ENCODE results near the gene RAD17.
A peak's percentile ranks its signal among the peaks of the same experiment; 100 is the strongest.
"Not testable (repeated sequence)": the region's sequence is repeated elsewhere in the genome, so short reads cannot be mapped to it uniquely, and the experiment has no call there.

The RAD17 gene

GRCh38 chr5:69369340-69370121 lies at the start of gene RAD17, which contains the start of the genes AK6 and TAF9:
Gene RAD17 (plus strand): TSS chr5:69369818. CDS start chr5:69372209, 2,391 bp downstream.
Gene AK6 (minus strand): TSS chr5:69369520. CDS start chr5:69369490, 30 bp downstream.
Gene TAF9 (minus strand): TSS chr5:69369520. CDS start chr5:69365737, 3,783 bp downstream.
- DNase-seq (ENCODE audit: low read depth in 2 of 3, low spot score in 2 of 3), result peak; percentile 86 to 88 (median 86)

- no peak for DNase-seq (ENCODE audit: low read depth in 2 of 3, low spot score in 2 of 3)
Observed at GRCh38 chr5:69326365-69326764, 43.3 kb upstream of the RAD17 start.

GRCh38 chr5:69329905-69330489 lies 39.6 kb upstream of the RAD17 start:
- no peak for DNase-seq (ENCODE audit: low read depth in 2 of 3, low spot score in 2 of 3)

GRCh38 chr5:69331528-69332445 lies 37.8 kb upstream of the RAD17 start:
- DNase-seq (ENCODE audit: low read depth in 2 of 3, low spot score in 2 of 3), result no peak

- not testable (repeated sequence) for DNase-seq (ENCODE audit: low read depth in 2 of 3, low spot score in 2 of 3)
Observed at GRCh38 chr5:69333668-69334315, 35.8 kb upstream of the RAD17 start.

GRCh38 chr5:69334793-69335268 lies 34.8 kb upstream of the RAD17 start:
- DNase-seq (ENCODE audit: low read depth in 2 of 3, low spot score in 2 of 3), result peak; percentile 37 to 47 (median 45)

GRCh38 chr5:69335341-69335935 lies 34.2 kb upstream of the RAD17 start:
- no peak for DNase-seq (ENCODE audit: low read depth in 2 of 3, low spot score in 2 of 3)

- no peak for DNase-seq (ENCODE audit: low read depth in 2 of 3, low spot score in 2 of 3)
Observed at GRCh38 chr5:69341520-69342161, 28.0 kb upstream of the RAD17 start.

GRCh38 chr5:69343083-69343482 lies 26.5 kb upstream of the RAD17 start:
- no peak for DNase-seq (ENCODE audit: low read depth in 2 of 3, low spot score in 2 of 3)

- DNase-seq (ENCODE audit: low read depth in 2 of 3, low spot score in 2 of 3), result no peak
Observed at GRCh38 chr5:69350664-69351063, 19.0 kb upstream of the RAD17 start.

GRCh38 chr5:69359699-69360098 lies 9.9 kb upstream of the RAD17 start:
- no peak for DNase-seq (ENCODE audit: low read depth in 2 of 3, low spot score in 2 of 3)

- no peak for DNase-seq (ENCODE audit: low read depth in 2 of 3, low spot score in 2 of 3)
Observed at GRCh38 chr5:69360442-69360841, 9.2 kb upstream of the RAD17 start.

- no peak for DNase-seq (ENCODE audit: low read depth in 2 of 3, low spot score in 2 of 3)
Observed at GRCh38 chr5:69364414-69364813, 5.2 kb upstream of the RAD17 start.

GRCh38 chr5:69364850-69365249 lies 4.8 kb upstream of the RAD17 start:
- no peak for DNase-seq (ENCODE audit: low read depth in 2 of 3, low spot score in 2 of 3)

- DNase-seq (ENCODE audit: low read depth in 2 of 3, low spot score in 2 of 3), result no peak
Observed at GRCh38 chr5:69367697-69368279, 1.8 kb upstream of the RAD17 start.

GRCh38 chr5:69368458-69369339 lies 919 bp upstream of the RAD17 start:
- DNase-seq (ENCODE audit: low read depth in 2 of 3, low spot score in 2 of 3), result no peak

GRCh38 chr5:69370335-69370734 lies 717 bp downstream of the RAD17 start:
- DNase-seq (ENCODE audit: low read depth in 2 of 3, low spot score in 2 of 3), result not testable (repeated sequence)

- no peak for DNase-seq (ENCODE audit: low read depth in 2 of 3, low spot score in 2 of 3)
Observed at GRCh38 chr5:69372394-69372793, 2.8 kb downstream of the RAD17 start.
